ENCODE results near the gene IL1R2. TPM values are rescaled to one million over a fixed set of nuclear protein-coding genes. Genes with fewer than 3 reads are reported as not detected.

The IL1R2 gene
- total and polyA plus RNA-seq, 2 of the 8 experiments (the other 6 are each of a cell fraction or from before 2014, with no cell fraction given), result 0.06 TPM; not detected in 1

GRCh38 chr2:101948625-101949155, 43.1 kb upstream of the IL1R2 start:
- Histone ChIP-seq H3K4me1 (replicated peaks in 1 of 4; ENCODE audit: control insufficient read depth in 3 of 4, insufficient read depth in 4 of 4, low read length in 3 of 4) (no peaks in the 10 kb centered on the region), H3K27ac (ENCODE audit: low read depth, low read length) (no peak overlapping the region), H2AK5ac (ENCODE audit: low read depth, low read length) (no peak overlapping the region), H3K9me3 (ENCODE audit: insufficient read depth in 2 of 2, low read depth in 1 of 2, low read length in 1 of 2) (0 out of 4 replicates have a peak, but pooled peaks cover 0 to 4% of the 10 kb centered on the region in 2 experiments), H3K79me2 (ENCODE audit: control insufficient read depth in 1 of 2, insufficient read depth in 2 of 2, low read length in 2 of 2) (no peaks in the 10 kb centered on the region), H3K23ac (ENCODE audit: insufficient read length) (no peak overlapping the region), H4K20me1 (replicated peaks in 1 of 2; ENCODE audit: control insufficient read depth in 1 of 2, insufficient read depth in 2 of 2, low read length in 2 of 2) (no peaks in the 10 kb centered on the region), H3K4me3 (ENCODE audit: extremely low read depth in 1 of 4, insufficient read depth in 2 of 4, low read depth in 3 of 4, low read length in 4 of 4) (no peak overlapping the region), H4K8ac (ENCODE audit: extremely low read depth, insufficient read depth, low read length) (no peak overlapping the region), H4K91ac (replicated peaks; ENCODE audit: insufficient read length, low read length) (no peak overlapping the region), H3K36me3 (ENCODE audit: control insufficient read depth in 2 of 4, insufficient read depth in 4 of 4, low read length in 3 of 4) (no peaks in the 10 kb centered on the region), H3K4ac (replicated peaks; ENCODE audit: insufficient read length, low read depth, low read length) (no peak overlapping the region), H2AFZ (ENCODE audit: low read length) (no peak overlapping the region), H2BK20ac (ENCODE audit: low read length) (no peak overlapping the region), H3K14ac (ENCODE audit: insufficient read length) (no peak overlapping the region), H2BK5ac (ENCODE audit: low read depth, low read length) (no peak overlapping the region), H2BK120ac (replicated peaks; ENCODE audit: low read depth, low read length) (no peak overlapping the region), H2BK15ac (ENCODE audit: low read length) (no peak overlapping the region), H3K18ac (ENCODE audit: extremely low read depth, low read length) (no peak overlapping the region), H3K27me3 (replicated peaks in 1 of 4; ENCODE audit: control insufficient read depth in 3 of 4, extremely low read depth in 1 of 4, insufficient read depth in 3 of 4, low read length in 3 of 4) (no peaks in the 10 kb centered on the region), H2BK12ac (ENCODE audit: low read depth, low read length) (no peak overlapping the region), H3K4me2 (ENCODE audit: insufficient read depth in 1 of 2, low read depth in 2 of 2, low read length in 2 of 2) (no peak overlapping the region), H3K23me2 (ENCODE audit: low read depth, low read length) (no peaks in the 10 kb centered on the region), H4K5ac (ENCODE audit: insufficient read length, low read depth, low read length) (no peak overlapping the region), H3K79me1 (ENCODE audit: low read depth, low read length) (no peaks in the 10 kb centered on the region), H3K9ac (replicated peaks in 1 of 4; ENCODE audit: extremely low read depth in 1 of 4, low read depth in 3 of 4, low read length in 3 of 4) (no peak overlapping the region), H3K56ac (replicated peaks; ENCODE audit: insufficient read length, low read depth, low read length) (no peak overlapping the region)
- DNase-seq (ENCODE audit: low read depth in 1 of 2, low spot score in 2 of 2) (no peak), FAIRE-seq (no peak)
- ChIA-PET CTCF (ENCODE audit: partially characterized antibody) (no interaction called here), POLR2A (ENCODE audit: partially characterized antibody) (no interaction called here)
- TF ChIP-seq RFX5 (IDR thresholded peaks at IDR 0.05; ENCODE audit: borderline replicate concordance, low read depth, low read length) (no peak), MAFK (IDR thresholded peaks at IDR 0.05; ENCODE audit: low read depth, low read length) (no peak)
